ENCODE data around the gene GPC6.

The GPC6 gene

DNA sequence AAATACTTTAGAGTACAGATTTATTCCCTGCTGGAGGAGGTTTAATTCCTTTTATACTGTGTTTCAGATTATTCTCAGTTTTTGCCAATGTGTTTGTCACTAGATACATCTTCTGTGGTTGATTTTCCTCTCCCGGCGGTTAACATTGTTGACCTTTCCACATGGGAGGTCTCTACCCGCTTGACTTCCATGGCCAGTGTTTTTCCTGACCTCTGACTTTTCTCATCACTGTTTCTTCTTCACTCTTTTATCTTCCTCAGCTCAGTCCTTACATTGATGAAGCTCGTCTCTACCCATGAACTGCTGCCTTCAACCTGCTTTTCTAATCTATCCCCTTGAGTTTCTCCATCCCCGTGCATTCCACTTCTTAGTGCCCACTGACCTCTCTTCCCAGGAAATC is 517.4 kb downstream of the GPC6 start:
- DNase-seq = no peak
- ATAC-seq = no peak

GRCh38 chr13:93744886-93745285 is 518.3 kb downstream of the GPC6 start:
- DNase-seq (no peak), ATAC-seq (no peak)

DNA sequence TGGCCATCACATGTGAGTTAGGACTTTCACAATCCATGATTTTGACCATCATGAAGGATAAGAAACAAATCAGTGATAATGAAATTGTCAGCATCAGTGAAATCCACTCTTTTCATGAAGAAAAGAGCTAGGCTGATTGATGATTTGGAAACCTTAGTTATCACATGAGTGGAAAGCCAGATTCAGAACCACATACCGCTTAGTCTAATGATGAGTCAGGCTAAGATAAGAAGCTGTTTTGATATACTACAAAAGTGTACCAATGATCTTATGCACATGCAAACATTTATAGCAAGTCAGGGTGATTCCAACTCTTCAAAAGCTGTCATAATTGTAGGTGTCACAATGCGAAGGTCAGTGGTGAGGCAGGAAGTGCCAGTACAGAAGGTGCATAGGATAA is 519.3 kb downstream of the GPC6 start:
- DNase-seq (no peak), ATAC-seq (no peak)

GRCh38 chr13:93746589-93746988 is 520.0 kb downstream of the GPC6 start:
- ATAC-seq = no peak
- DNase-seq = no peak

DNA sequence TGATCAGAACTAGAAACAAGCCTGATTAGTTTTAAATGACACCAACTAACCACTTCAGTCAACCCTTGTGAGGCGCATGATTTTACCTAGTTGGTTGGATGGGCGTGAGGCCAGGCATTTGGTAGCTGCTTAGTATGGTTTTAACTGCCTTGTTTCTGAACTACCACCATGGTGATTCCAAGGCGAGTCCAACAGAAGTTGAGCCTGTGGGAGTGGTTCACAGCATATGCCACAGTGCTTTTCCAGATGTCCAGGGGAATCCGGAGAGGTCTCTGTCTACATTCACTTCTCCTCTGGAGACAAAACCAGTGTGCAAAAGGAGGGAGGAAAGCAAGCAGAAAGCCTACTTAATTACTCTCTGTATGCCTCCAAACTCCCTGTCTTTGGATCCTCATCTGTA is 524.1 kb downstream of the GPC6 start:
- no peak for ATAC-seq
- no peak for DNase-seq

GRCh38 chr13:93751117-93751516 is 524.5 kb downstream of the GPC6 start:
- DNase-seq (no peak), ATAC-seq (no peak)

DNA sequence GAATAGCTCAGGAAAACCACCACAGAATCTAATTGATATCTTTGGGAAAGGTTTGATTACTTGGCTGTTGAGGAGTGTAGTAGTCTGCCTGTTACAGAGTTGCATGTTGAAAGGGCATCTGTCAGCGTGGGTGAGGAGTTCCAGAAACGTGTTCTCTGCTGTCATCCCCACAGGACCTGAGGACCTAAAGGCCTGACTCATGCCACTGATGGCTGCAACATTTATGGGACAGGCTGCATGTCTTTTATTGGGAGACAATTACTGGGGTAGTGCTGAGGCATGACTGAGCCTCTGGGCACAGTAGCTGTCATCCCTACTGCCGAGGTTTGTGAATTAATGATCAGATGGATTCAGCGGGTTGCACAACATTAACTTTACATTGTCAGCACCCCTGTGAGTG is 525.9 kb downstream of the GPC6 start:
- ATAC-seq (no peak), DNase-seq (no peak)

- ATAC-seq (no peak), DNase-seq (no peak)
These were observed 527.0 kb downstream of the GPC6 start for GRCh38 chr13:93753639-93754038.

GRCh38 chr13:93755341-93755740 is 528.7 kb downstream of the GPC6 start:
- no peak for DNase-seq
- no peak for ATAC-seq

GRCh38 chr13:93758575-93758974 is 532.0 kb downstream of the GPC6 start:
- ATAC-seq (peak; percentile 28), DNase-seq (no peak)

DNA sequence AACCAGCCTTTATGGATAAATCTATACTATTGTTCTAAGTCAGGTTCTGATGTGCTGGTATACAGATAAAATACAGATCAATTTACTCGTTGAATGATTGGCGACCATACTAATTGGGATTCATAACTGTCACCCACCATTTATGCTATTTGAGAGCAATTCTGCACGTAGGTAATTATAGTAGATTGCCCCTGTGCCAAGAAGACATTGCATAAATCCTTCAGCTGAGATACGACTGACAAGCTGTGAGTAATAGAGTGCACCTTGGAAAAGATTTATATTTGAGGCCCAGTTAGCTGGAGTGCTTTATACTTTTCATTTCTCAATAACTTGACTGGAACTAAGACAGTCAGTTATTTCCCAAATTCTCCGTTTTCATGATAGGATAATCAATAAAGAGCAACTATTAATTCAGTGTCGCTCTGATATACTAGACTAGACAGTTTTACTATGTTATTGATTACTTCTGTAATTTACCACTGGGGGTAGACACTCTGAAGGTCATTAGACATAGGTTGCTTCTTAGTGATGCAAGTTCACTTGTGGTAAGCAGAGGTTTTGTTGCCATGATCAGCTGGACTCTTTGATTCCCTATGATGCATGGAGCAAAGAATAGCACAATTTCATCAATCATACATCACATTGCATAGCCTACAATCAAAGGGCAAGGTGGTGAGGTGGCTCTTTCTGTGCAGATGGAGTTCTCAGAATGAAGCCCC is 536.3 kb downstream of the GPC6 start:
- no peak for ATAC-seq
- DNase-seq = no peak

- ATAC-seq = no peak
These were observed 538.5 kb downstream of the GPC6 start for GRCh38 chr13:93765062-93765461.

GRCh38 chr13:93765811-93766210 is 539.2 kb downstream of the GPC6 start:
- no peak for ATAC-seq
- DNase-seq = no peak

More at GRCh38 chr13:93765062-93765461, 538.5 kb downstream of the GPC6 start:
- no peak for DNase-seq

DNA sequence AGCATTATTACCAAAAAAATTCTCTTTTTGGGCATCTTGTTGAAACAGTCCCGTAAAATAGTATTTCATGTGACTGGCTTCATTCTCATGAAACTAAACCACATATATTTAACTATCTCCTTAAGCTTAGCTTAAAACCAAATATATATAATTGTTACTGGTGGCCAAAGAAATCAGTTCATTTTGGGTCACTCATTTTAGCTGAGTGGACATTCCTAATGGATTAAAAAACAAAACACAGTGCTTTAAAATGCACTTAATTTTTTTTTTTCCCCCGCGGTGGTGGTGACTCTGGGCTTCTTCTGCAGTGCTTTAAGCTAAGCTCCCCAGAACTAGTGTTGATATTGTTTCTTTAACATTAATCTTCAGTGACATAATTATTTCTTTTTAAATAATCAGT is 540.1 kb downstream of the GPC6 start:
- ATAC-seq (no peak), DNase-seq (no peak)

- no peak for ATAC-seq
These were observed 540.7 kb downstream of the GPC6 start for GRCh38 chr13:93767180-93767916.

GRCh38 chr13:93767917-93768409 is 541.4 kb downstream of the GPC6 start:
- DNase-seq = no peak
- ATAC-seq = no peak

More at GRCh38 chr13:93767180-93767916, 540.7 kb downstream of the GPC6 start:
- DNase-seq = no peak

- DNase-seq (no peak), ATAC-seq (no peak)
These were observed 542.5 kb downstream of the GPC6 start for GRCh38 chr13:93769101-93769500.

DNA sequence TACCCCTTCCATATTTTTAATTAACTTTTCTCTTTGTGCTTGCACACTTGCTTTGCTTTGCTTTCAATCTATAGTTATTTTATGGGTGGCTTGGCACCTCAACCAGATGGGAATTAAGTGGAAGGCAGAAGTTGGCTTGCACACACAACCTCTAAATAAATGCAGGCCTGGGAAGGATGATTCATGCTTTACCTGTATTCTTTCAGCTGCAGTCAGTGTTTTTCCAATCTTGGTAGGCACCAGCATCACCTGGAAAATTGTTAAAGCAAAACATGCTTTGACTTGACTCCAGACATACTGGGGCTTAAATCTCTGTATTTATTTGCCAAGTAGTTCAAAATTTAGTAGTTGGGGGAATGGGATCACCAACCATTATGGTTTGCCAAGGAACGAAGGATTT is 543.0 kb downstream of the GPC6 start:
- ATAC-seq (no peak), DNase-seq (no peak)

DNA sequence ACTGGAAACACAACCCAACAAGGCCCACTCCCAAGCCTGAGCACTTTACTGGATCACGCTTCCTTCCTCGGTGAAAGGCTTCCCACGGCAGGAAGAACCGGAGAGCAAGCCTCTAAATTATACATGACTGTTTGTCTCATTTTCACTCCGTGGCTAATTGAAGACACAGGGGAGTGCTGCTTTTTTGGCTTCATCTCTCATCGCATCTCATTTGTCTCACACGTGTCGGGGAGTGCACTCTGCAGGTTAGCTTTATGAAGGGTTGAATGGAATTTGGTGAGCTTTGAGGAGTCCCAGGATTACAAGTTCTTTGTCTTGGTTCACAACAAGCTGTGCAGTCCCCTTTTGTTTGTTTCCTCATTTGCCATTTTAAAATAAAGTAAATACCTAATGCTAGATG is 544.6 kb downstream of the GPC6 start:
- DNase-seq = no peak
- ATAC-seq = no peak

DNA sequence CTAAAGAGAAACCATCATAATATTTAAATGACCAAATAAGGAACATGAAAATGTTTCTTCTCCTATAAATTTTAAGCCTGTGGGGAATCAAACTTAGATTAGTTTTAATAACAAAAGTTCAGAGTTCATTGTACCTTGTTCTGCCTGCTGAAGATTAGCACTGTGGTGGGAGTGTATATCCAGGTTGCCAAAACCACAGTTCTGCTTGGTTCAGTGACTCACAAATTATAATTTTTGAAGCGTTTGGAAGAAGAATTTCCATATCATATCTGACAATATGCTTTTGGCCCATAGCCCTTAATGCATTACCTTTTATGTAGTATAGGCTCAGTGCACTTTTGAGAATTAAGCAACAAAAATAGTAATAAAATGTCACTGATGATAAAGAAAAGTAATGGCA is 545.2 kb downstream of the GPC6 start:
- no peak for DNase-seq

DNA sequence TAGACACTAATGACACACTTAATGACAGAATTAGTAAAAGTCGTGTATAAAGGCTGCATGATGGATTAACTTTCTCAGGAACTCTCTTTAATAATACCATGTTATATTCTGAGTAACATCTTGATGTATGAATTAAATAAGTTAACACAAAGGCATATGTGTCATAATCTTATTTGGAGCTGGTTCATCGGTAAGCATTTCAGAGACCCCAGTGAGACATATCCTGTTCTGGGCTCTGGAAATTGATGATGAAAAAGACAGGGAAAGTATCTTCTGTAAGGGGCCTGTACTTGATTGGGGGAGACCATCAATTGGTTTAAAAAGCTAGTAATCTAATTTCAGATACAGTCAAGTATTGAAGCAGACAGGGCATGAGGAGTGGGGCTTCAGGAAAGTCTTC is 547.9 kb downstream of the GPC6 start:
- ATAC-seq = no peak

More for the DNA sequence above, 545.2 kb downstream of the GPC6 start:
- no peak for ATAC-seq

GRCh38 chr13:93775027-93775426 is 548.4 kb downstream of the GPC6 start:
- DNase-seq = no peak
- no peak for ATAC-seq

More for the DNA sequence above, 547.9 kb downstream of the GPC6 start:
- no peak for DNase-seq

DNA sequence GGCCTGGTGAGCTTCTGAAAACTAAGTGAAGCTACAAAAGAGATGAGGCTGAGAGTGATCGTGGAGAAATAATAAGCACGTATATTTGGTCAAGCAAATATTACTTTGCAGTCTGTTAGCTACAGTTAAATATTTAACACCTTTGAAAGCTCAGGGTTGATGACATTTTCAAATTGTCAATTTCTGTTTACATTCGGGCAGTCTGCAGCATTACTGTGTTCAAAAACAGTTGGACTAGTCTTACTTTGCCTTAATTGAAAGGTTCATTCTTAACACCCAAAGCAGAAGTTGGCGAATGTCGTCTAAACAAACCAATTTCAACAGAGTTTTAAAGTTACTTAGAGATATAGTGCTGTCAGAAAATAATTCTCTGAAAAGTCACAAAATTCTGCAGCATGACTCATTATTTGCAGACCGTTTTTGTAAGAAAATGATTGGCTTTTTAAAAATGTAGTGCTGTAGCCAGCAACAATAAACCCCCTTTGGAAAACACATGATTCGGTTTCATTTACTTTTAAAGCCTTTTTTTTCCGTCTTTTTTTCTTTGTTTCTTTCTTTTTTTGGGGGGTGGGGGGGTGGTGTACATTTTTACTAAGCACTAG is 549.0 kb downstream of the GPC6 start:
- ATAC-seq (no peak), DNase-seq (no peak)

Measured in stimulated activated naive CD8-positive, alpha-beta T cell treated with anti-CD3 and anti-CD28 coated beads, Interleukin-15, Interleukin-2, amounts not matched to agents 100 U/mL and 50 U/mL, for 24 hours (primary cell).